HG02798 (cell line): Measurements from ENCODE around the gene CD99.
"Not testable (repeated sequence)": the region's sequence is repeated elsewhere in the genome, so short reads cannot be mapped to it uniquely, and the experiment has no call there.

Experiments used
- ATAC-seq: cut with Tn5 transposase; IDR thresholded peaks from one replicate; pipeline ENCODE4 v1.9.1; 2021; ENCODE audit warnings: mild to moderate bottlenecking; ENCODE audit not compliant: unreplicated experiment, poor library complexity

The CD99 gene

GRCh38 chrX:2673611-2674010, 17.5 kb upstream of the CD99 start:
- ATAC-seq = no peak

- ATAC-seq = not testable (repeated sequence)
Measured at GRCh38 chrX:2675657-2676200, 15.4 kb upstream of the CD99 start.

GRCh38 chrX:2676794-2677675, 14.1 kb upstream of the CD99 start:
- ATAC-seq = no peak

DNA sequence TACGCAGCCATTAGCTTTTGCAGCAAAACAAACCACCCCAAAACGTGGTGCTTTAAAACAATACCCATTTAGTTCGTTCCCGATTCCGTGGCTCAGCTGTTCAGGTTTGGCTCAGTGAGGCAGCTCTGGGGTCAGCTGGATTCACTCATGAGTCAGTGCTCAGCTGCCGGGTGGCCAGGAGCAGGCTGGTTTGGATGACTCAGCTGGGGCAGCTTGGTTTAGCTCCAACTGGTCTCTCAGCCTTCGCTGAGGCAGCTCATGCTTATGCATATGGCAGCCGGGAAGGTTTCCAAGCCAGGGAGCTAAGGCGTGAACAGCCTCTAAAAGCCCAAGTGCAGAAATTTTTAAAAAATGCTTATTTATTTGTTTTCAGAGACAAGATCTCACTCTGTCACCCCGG, 13.3 kb upstream of the CD99 start:
- no peak for ATAC-seq

- ATAC-seq = no peak
Measured at GRCh38 chrX:2678583-2678982, 12.5 kb upstream of the CD99 start.

DNA sequence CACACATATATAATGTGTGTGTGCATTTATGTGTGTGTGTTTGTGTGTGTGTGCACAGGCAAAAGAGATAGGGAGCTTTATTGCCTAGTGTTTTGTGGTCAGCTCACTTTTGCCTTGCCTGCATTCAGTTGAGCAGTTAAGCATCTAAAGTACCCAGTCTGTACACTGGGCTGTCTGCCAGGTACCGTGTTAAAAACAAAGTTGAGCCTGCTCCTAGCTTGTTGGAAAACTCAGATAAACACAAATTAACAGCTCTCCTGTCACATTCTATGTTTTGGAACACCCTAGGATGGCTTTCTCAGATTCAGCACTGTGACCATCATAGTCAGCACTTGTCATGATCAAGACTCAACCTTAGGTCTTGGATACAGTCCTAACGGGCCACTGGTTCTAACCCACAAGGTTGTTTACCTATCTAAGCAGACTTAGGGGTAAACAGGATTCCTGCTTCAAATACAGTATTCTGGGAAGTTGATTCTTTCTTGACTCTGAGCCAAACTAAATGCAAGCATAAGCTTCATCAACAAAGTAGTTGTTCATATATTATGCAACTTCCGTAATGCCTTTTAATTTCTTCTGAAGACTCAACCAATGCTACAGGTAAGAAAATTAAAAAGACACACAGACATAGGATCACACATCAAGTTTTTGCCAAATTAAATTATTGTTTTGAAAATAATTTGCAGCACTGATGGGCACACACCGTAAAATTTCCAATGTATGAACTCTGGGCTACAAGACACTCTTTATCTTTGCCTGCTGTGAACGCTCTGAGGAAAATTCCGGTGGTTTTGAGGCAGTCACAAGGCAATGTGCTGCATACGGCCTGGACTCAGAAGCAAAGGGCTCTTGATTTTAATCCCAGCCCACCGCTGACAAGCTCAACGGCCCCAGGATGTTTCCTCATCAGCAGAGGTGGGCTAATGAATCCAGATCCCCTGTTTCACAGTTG, 11.3 kb upstream of the CD99 start:
- no peak for ATAC-seq

GRCh38 chrX:2680486-2681348, 10.4 kb upstream of the CD99 start:
- ATAC-seq = no peak

GRCh38 chrX:2682565-2683177, 8.4 kb upstream of the CD99 start:
- ATAC-seq = no peak

DNA sequence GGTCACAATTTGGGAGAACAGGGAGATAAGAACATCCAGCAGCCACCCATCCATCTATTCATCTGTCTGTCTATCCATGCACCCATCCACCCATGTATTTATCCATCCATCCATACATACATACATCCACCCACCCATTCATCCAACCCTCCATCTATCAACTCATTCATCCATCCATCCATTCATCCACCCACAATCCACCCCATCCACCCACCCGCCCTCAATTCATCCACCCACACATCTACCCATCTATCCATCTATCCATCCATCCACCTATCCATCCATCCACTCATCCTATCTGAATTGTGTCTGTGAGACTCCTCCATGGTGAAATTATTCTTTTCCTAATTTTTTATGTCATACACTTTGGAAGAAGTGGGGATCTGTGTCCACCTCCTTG, 6.8 kb upstream of the CD99 start:
- ATAC-seq = no peak

GRCh38 chrX:2685886-2686285, 5.2 kb upstream of the CD99 start:
- ATAC-seq = no peak

DNA sequence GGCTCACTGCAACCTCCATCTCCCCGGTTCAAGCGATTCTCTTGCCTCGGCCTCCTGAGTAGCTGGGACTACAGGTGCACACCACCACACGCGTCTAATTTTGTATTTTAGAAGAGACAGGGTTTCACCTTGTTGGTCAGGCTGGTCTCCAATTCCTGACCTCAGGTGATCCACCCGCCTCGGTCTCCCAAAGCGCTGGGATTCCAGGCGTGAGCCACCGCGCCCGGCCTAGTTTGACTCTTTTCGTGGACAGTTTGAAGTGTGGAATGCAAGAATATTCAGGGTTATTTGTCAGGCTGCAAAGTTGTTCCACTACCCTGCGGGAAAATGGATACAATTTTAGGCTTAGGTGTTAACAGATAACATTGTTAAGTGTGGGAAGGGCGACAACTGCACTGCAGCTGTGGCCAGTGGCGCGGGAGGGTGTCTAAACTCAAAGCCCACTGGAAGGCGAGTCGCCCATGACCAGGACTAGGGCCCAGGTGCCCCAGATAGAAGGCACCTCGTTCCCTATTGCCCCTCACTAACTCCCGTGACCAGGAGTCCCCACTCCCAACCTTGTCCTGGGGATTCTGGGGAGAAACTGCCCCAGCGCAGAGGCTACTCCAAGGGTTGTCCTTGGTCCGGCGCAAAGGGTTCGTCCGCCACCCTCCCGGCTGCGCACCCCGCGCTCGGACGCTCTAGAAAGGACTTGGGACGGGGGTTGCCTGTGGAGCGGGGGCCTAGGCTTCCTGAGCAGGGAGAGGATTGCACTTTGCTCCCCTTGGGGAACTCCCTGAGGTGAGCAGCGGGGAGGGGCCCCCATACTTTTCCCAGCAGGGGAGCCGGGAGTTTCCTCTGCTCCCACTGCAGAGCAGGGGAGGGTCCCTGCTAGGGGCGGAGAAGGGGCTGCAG, 1.1 kb upstream of the CD99 start:
- ATAC-seq = no peak

GRCh38 chrX:2691543-2692220, 587 bp downstream of the CD99 start:
- ATAC-seq = peak; percentile 10

DNA sequence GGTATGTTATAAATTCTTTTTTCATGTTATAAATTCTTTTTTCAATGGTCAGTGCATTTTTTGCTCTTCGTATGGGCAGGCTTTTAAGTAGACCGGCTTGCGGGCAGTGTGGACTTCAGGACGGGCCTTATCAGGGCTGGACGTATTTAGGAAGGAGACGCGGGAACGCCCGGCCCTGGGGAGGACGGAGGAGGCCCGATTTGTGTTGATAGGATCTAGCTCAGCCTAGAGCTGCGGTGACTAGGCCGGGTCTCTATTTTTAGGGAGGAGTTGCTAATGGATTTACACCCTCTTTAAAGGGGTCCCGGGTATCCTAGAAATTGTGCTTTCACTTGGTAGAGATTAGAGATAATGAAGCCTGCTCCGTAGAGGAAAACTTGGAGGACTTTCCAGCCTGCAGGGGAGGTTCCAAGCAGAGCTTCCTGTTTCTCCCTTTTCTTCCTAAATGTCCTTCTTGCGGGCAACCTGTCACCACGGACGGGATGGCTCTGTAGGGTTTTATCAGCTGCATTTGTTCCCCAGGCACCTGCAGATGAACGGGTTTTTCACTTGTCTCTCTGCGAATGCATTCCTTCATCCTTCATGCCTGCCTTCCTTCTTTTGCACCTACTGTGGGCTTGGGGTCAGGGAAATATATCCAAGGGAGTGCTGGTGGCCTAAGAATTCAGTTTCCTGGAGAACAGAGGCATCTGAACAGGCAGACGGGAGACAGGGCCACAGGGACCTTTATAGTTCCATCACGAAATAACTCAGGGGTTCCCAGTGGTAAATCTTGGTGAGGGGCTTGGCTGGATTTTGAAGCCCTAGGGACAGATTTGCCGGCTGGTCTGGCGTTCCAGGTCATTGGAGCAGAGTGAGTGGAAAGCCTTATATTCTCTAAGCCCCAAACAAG, 1.4 kb downstream of the CD99 start:
- no peak for ATAC-seq

DNA sequence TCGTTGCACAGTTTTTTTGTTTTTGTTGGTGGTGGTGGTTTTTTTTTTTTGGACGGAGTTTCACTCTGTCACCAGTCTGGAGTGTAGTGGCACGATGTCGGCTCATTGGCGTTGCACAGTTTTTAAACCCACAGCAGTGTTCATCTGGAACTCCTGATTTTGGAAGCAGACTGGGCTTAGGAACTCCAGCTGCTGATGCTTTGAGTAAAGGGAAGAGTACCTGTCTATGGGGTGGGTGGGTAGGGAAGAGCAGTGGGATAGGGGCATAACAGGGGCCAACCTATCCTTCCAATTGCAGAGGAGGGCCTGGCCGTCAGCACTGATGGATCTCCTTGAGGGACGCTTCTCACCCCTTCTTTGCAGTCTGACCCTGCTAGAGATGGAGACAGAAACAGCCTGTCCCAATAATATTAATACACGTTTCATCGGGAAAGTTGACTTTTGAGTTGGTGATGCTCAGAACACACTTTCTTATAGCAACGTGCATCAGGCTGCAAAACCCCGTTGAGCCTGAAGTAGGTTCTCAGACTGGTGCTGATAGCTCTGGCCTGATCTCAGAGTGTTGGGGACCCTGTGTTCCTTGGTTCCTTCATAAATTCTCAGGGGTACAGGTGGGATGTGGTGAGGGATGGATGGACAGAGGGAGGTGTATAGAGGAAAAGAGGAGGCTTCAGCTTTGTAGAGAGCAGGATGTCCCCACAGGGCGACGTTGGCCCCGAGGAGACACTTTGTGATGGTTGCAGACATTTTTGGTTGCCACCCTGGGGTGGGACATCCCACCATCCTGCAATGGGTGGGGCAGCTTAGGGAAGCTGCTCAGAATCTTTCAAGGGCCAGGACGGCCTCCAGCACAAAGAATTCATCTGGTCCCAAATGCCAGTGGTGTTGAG, 2.3 kb downstream of the CD99 start:
- ATAC-seq = no peak

DNA sequence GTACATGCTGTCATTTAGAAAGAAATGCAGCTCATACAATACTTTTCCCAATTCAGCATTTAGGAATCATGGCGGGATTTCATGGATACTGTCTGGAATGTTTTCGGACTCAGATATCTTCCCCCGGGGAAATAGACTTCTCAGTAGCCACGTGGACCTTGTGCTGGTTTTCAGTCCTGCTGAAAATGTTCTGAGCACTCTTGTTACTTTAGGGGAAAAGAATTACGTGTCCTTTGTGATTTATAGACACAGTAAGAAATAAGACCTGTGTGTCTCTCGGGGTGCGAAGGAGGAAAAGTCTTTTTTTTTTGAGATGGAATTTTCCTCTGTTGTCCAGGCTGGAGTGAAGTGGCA, 3.8 kb downstream of the CD99 start:
- no peak for ATAC-seq

- ATAC-seq = peak; percentile 85
Measured at GRCh38 chrX:2696698-2697215, 5.7 kb downstream of the CD99 start.
